ENCODE data around the gene TMEM130.
"Not testable (repeated sequence)": the region's sequence is repeated elsewhere in the genome, so short reads cannot be mapped to it uniquely, and the experiment has no call there.

TMEM130 gene

DNA sequence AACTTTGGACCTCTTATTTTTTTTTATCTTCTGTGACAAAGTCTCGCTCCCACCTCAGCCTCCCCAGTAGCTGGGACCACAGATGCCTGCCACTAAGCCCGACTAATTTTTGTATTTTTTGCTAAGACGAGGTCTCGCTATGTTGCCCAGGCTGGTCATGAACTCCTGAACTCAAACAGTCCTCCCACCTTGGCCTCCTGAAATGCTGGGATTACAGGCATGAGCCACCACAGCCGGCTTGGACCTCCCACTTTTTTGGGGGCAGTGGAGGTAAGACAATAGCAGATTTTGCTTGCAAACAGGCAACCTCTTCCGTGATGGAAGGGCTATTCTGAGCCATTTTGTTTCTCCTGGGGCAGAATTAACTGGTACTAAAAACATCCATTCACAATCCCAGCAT lies 7.3 kb upstream of the TMEM130 start:
- DNase-seq = no peak

DNA sequence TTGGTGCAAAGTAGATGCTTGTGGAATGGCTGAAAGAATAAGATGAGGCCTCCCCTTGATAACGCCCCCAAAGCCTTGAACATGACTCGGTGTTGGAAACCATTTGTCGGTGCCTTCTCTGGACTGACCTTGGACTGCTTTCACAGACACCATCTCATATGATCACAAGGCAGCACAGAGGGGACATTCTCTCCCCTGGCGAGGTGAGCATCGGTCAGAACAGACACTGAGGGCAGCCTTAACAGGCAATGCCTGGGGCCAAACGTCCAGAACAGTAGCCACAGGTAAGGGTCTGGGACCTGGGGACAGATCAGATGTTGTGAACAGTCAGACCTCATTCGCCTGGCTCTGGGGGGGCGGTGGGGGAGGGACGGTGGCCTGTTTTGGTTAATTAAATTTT lies 5.7 kb upstream of the TMEM130 start:
- no peak for DNase-seq

DNA sequence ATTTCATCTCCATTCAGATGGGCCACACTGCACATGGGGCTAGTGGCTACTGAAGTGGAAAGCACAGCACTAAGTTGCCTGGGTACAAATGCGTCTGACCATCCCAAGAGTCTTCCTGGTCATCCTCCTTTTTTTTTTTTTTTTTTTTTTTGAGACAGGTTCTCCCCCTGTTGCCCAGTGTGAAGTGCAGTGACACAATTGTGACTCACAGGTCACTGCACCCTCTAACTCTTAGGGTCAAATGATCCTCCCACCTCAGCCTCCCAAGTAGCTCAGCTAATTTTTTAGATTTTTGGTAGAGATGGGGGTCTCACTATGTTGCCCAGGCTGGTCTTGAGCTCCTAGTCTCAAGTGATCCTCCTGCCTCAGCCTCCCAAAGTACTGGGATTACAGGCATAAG lies 5.1 kb upstream of the TMEM130 start:
- no peak for DNase-seq

DNA sequence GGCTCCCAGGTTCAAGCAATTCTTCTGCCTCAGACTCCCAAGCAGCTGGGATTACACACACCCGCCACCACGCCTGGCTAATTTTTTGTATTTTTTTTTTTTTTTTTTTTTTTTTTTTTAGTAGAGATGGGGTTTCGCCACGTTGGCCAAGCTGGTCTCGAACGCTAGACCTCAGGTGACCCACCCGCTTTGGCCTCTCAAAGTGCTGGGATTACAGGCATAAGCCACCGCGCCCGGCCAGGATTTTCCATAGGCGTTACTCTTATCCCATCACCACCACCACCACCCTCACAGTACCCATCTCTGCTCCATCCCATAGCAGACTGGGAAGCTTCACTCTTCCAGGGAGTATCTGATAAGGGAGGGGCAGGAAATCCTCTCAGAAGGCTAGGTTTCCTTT lies 3.8 kb upstream of the TMEM130 start:
- not testable (repeated sequence) for DNase-seq

DNA sequence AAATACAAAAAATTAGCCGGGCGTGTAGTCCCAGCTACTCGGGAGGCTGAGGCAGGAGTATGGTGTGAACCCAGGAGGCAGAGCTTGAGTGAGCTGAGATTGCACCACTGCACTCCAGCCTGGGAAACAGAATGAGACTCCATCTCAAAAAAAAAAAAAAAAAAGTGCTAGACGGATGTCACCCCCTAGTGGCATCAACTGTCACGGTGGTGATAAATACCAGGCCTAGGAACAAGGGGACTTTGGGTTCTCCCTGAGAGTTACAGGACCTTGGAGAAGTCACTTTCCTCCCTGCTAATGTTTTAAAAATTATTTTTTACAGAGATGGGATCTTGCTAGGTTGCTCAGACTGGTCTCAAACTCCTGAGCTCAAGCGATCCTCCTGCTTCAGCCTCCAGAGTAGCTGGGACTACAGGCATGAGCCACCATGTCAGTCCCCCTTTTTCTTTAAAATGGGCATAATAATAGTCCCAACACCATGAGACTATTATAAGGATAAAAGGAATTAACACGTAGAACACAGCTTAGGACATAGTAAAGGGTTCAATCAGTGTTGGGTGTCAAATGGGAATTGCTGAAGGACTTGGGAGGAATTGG lies 2.6 kb upstream of the TMEM130 start:
- DNase-seq = peak; percentile 44

DNA sequence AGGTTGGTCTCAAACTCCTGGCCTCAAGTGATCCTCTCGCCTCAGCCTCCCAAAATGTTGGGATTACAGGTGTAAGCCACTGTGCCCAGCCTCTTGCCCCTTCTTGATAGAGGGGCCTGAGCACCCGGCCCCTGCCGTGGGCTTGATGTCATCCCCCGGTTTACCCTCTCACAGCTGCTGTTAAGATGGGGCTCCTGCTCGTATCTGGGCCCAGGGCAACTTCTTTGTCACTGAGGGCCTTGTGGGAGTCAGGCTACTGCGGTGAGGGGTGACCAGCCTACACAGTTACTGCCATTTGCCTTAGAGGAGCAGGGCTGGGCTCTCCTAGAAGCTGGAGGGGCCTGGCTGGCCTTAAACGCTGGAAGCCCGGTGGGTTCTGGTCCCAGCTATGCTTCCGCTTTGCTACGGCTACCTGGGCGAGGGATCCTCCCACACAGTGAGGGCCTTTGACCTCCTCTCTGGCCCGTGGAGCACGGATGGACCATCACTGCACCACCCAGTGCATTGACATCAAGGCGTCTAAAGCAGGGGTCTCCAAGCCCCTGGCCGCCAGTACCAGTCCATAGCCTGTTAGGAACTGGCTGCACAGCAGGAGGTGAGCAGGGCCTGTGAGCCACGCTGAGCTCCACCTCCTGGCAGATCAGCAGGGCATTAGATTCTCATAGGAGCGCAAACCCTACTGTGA lies 1.1 kb upstream of the TMEM130 start:
- DNase-seq = no peak

DNA sequence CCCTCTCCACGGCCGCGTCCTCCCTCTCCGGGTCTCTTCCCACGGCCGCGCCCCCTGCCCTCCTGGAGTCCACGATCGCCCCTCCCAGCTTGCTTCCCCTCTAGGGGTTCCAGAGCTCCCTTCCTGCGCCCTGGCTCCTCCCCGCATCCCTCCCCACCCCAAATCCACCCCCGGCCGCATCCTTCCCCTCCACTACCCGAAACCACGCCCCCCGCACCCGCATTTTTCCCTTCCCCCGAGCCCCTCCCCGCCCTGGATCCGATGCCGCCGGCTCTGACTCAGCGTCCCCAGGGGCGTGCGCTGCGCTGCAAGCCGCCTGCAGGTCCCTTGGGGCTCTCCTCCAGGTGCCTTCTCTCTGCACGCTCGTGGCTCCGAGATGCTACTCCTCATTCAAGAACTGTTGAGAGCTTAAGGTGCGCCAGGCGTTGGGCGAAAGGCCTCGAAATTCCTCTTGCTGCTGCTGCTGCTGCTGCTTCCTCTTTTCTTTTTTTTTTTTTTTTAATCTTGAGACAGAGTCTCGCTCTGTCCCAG lies 372 bp upstream of the TMEM130 start:
- DNase-seq = peak; percentile 53

DNA sequence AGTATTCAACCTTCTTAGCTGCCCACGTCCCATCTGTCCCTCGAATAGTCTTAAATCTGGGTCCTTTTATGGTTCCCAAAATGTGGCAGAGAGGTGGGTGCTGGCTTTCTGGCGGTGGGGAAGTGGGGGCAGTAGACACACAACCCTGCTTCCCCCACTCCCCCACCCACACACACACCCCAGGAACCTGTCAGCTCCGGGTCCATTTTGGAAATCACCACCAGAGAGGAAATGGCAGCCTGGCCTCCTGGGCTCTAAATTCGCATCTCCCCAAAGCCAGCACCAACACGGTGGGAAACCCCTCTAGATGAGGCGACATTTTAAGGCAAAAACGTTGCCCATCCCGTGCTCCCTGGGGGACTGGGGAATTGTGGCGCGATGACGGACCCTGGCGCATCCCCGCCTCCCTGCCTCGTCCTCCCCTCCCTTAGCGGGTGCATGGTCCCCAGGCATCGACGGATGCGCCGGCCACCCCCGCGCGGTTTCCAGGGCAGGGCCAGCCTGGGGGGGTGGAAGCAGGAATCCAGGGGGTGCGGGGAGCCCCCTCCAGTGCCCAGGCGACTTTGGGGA lies 702 bp downstream of the TMEM130 start:
- DNase-seq = peak; percentile 20

DNA sequence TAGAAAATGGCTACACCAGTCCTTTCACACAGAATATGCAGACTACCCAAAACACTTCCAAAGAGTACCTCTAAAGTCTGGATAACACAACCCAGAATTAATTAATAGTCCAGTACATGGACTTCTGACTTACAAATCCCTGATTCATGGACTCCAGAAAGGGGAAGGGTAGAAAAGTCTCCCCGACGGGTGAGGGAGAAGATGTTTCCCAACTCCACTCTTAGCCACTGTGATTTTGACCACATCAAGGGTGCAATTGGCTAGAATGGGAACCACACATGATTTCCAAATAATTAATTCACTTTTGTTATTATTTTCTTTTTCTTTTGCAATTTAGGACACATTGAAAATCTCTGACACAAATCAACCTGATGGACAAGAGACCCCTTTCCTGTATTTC lies 1.4 kb downstream of the TMEM130 start:
- DNase-seq = no peak

DNA sequence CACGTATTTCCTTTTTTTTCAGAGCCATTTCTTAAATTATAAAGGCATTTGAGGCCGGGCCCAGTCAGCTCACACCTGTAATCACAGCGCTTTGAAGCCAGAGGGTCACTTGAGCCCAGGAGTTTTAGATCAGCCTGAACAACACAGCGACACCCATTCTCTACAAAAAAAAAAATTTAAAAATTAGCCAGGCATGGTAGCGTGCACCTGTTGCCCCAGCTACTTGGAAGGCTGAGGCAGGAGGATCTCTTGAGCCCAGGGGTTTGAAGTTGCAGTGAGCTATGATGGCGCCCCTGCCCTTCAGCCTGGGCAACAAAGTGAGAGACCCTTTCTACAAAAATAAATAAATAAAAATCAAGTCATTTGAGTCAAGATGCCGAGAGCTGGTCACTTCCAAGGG lies 3.0 kb downstream of the TMEM130 start:
- DNase-seq = no peak

DNA sequence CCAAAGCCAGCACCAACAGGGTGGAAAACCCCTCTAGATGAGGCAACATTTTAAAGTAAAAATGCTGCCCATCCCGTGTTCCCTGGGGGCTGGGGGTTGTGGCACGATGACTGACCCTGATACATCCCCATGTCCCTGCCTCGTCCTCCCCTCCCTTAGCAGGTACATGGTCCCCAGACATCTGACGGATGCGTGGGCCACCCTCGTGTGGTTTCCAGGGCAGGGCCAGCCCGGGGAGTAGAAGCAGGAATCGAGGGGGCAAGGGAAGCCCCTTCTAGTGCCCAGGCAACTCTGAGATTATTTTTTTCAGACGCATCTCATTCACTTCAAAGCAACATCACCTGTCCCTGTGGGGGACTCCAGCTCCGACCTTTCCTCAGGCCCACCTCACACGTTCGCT lies 3.5 kb downstream of the TMEM130 start:
- DNase-seq = no peak

DNA sequence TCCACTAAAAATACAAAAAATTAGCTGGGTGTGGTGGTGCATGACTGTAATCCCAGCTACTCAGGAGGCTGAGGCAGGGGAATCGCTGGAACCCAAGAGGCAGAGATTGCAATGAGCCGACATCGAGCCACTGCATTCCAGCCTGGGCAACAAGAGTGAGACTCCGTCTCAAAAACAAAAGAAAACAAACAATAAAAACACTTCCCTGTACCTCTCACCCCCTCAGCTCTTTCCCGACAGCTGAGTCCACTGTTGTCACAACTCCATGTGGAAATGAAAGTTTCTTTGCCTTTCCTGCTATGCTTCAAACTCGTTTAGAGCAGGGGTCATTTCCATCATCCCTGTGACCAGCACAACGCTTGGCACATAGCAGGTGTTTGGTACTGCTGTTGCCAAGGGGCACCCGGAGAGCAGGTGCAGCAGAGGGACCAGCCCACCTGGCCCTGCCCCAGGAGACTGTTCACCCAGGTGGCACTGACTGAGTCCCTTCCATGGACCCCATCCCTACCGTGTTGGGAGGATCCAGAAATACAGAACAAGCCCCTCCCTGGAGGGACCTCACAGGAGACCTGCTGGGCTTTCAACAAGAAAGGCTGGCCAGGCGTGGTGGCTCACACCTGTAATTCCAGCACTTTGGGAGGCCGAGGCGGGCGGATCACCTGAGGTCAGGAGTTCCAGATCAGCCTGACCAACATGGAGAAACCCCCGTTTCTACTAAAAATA lies 4.9 kb downstream of the TMEM130 start:
- no peak for DNase-seq

DNA sequence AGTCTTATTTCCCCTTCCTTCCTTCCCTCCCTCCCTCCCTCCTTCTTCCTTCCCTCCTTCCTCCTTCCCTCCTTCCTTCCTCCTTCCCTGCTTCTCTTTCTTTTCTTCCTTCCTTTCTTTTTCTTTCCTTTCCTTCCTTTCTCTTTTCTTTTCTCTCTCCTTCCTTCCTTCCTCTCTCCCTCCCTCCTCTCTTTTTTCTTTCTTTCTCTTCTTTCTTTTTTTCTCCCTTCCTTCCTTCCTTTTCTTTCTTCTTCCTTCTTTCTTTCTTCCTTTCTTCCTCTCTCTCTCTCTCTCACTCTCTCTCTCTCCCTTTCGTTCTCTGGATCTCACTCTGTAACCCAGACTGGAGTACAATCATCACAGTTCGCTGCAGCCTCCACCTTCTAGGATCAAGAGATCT lies 6.2 kb downstream of the TMEM130 start:
- DNase-seq = no peak

DNA sequence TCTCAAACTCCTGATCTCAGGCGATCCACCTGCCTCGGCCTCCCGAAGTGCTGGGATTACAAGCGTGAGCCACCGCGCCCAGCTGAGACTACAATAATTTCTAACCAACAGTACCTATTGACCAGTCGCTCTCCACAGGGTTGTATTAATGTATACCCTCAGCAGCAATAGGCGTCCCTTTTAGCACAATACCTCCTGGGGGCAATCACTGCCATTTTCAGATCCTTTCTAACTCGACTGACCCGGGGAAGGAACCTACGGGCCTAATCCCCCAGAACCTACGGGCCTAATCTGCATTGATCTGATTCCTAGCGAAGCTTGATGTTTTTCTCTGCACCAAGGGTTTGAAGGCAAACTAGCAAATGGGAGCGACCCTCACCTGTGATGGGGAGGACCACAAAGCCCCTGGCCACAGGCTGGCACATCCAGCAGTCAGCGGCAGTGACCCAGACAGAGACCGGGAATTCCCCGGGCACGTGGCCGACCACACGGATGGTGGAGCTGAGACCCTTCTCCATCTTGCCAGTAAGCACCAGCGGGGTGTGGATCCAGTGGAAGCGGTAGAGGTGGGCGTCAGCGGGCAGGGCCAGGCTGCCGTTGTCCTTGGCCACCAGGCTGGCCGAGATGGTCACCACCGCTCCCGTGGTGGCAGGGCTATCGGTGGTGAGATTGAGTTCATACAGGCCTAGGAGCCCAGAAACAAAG lies 6.9 kb downstream of the TMEM130 start:
- DNase-seq = no peak

DNA sequence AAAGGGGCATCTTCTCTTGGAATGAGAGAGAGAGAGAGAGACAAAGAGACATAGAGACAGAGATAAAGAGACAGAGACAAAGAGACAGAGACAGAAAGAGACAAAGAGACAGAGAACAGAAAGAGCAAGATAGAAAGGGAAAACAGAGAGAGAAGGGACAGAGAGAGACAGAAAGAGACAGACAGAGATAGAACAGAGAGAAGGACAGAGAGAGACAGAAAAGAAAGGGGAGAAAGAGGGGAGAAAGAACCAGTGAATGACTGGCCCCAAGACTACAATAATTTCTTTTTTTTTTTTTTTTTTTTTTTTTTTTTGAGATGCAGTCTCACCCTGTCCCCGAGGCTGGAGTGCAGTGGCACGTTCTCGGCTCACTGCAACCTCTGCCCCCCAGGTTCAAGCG lies 7.6 kb downstream of the TMEM130 start:
- no peak for DNase-seq

DNA sequence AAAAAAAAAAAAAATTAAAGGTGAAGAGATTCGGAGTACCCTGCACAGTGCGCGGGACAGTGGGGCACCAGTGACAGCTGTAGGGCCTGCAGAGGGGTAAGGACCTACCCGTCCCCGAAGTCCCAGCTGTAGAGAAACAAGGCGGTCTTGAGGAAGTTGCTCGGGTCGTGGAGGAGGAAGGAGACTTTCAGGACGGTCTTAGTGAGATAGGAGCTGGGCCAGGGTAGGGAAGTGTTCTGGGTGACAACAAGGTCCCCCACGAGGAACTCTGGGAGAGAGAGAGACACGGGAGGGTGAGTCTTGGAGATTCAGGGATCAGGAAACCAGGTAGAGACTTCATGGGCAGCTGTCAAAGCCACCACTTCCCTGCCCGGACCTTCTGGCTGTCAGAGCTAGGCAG lies 9.7 kb downstream of the TMEM130 start:
- no peak for DNase-seq

DNA sequence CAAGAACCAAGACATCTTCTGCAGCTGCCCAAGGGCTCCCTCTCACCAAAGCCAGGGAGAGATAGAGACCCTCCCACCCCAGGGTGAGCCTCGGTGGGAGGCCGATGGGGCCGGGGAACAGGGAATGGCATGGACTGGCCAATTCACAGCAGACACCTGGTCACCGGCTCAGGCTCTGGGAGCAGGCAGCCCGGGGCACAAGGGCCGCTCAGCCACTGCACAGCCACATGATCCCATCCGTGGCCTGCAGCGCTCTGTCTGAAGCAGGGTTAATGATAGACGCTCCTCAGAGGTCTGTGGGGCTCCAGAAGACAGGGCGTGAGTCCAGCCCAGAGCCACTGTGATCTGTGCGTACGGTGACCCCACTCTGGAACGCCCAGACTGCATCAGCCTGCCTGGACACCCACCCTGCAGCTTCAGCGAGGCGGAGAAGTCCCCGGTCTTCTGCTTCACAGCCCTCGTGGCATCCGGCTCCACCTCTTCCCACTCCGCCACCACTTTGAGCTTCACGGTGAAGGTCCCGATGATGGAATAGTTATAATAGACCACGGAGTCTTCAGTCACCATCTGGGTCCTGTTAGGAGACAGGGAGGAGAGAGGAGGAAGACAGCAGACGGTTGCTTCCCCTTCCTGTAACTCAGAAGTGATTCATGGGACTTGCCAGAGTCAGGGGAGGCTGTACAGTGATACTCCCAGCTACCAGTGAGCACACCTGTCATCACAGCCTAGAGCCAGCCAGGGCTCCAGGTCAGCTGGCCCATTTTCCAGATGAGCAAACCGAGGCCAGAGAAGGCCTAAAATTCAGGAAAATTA lies 14.0 kb downstream of the TMEM130 start:
- DNase-seq = no peak

DNA sequence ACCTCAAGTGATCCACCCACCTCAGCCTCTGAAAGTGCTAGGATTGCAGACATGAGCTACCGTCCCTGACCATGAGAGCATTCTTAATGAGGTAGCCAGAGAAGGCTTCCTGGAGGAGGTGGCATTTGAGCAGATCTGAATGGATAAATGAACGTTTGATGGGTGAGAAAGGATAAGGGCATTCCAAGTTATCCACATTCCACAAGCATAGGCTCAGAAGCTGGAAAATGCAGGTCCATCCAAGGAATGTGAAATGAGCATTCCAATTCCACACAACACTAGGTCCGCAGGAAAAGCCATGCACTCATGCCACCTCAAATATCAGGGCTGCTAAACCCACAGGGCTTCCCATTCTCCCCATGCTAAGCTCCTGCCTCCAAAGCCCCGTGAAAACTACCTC lies 17.0 kb downstream of the TMEM130 start:
- no peak for DNase-seq

DNA sequence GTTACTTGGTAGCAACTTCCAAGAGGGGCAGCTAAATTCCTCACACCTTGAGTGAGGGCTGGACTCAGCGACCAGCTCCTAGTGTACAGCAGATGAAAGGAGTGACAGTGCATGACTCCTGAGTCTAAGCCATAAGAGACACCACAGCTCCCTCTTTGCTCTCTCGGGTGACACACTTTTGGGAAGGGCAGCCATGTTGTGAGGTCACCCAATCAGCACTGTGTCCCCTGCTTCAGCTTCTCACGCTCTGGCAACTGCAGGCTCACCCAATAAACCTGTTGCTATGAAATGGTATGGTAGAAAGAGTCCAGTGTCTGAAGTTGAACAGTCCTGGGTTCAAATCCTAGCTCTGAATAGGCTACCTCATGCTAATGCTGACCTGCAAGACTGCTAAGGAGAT lies 20.9 kb downstream of the TMEM130 start:
- no peak for DNase-seq

DNA sequence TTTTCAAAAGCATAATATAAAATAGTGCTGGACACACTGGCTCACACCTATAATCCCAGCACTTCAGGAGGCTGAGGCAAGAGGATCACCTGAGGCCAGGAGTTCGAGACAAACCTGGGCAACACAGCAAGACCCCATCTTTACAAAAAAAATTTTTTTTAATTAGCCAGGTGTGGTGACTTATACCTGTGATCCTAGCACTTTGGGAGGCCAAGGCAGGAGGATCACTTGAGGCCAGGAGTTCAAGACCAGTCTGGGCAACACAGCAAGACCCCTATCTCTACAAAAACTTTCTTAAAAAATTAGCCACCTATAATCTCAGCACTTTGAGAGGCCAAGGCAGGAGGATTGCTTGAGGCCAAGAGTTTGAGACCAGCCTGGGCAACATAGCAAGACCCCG lies 27.3 kb downstream of the TMEM130 start:
- not testable (repeated sequence) for DNase-seq

DNA sequence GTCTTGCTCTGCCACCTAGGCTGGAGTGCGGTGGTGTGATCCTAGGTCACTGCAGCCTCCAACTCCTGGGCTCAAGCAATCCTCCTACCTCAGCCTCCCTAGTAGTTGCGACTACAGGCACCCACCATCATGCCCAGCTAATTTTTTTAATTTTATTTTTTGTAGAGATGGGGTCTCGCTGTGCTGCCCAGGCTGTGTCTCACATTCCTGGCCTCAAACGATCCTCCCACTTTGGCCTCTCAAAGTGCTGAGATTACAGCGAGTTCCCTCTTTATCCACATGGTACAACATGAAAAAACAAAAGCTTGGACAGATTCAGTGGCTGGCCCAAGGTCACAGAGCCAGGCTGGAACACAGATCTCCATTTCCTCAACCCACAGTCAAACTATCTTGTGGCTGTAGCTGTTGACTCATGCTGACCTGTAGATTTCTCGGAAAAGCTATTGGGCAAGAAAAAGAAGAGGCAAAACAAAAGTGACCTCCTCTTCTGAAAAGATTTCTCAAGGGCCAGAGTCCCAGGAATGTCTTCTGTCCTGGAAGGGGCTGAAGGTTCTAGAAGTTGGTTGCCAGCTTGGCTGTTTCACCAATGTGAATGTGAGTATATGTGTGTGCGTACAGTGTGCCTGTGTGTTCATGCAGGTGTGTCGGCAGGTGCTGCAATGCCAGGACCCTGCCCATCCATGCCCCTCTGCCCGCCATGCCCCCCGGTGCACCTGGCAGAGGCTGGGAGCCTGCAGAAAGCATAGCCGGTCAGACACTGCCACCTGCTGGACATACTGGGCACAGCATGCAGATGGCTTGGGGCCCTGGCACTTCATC lies 28.4 kb downstream of the TMEM130 start:
- DNase-seq = peak; percentile 23
